GM12875 (cell line): ENCODE measurements around the gene ABI1.

Experiments
- H3K4me3 ChIP-seq: one replicate; pipeline ENCODE4 v1.5.1; 2011; ENCODE audit warnings: low read depth, low read length, control low read depth
- TF ChIP-seq, protein P1 (sequence below): IDR thresholded peaks from 2 replicates; pipeline ENCODE4 v1.5.1; 2011; ENCODE audit warnings: low read depth, mild to moderate bottlenecking, control low read depth, inconsistent platforms, low read length, moderate library complexity, borderline replicate concordance; ENCODE audit not compliant: insufficient read depth

ABI1 gene

DNA sequence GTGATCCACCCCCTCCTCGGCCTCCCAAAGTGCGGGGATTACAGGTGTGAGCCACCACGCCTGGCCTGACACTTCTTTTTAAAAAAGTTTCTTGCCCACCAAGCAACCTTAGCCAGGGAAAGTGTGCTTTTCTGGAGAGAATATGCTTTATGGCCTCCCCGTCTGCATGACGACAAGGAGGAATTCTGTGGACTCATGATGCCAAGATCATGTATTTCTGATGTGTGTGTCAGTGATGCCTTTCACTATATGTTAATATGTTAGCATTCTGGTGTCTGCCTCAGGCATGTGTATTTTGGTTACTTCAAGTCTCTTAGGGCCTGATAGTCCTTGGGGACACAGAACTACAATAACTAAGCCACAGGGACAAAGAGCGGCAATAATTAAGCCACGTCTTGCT lies 161.1 kb downstream of the ABI1 start:
- TF ChIP-seq, protein P1, sequence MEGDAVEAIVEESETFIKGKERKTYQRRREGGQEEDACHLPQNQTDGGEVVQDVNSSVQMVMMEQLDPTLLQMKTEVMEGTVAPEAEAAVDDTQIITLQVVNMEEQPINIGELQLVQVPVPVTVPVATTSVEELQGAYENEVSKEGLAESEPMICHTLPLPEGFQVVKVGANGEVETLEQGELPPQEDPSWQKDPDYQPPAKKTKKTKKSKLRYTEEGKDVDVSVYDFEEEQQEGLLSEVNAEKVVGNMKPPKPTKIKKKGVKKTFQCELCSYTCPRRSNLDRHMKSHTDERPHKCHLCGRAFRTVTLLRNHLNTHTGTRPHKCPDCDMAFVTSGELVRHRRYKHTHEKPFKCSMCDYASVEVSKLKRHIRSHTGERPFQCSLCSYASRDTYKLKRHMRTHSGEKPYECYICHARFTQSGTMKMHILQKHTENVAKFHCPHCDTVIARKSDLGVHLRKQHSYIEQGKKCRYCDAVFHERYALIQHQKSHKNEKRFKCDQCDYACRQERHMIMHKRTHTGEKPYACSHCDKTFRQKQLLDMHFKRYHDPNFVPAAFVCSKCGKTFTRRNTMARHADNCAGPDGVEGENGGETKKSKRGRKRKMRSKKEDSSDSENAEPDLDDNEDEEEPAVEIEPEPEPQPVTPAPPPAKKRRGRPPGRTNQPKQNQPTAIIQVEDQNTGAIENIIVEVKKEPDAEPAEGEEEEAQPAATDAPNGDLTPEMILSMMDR, result no peak
- H3K4me3 ChIP-seq, result no peak overlapping the region

DNA sequence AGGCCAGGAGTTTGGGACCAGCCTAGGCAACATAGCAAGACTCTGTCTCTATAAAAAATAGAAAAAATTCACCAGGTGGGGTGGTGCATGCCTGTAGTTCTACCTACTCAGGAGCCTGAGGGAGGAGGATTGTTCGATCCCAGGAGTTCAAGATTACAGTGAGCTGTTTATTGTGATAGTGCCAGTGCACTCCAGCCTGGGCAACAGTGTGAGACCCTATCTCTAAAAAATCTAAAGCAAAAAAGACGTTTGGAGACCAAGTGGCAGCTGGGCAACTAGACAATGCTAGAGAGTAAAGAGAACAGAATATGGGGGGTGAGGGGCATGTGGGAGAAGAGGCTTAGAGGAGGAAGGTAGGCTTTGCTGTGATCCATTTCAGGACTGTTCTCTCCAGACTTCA lies 161.8 kb downstream of the ABI1 start:
- peak overlapping the region; percentile 78 for H3K4me3 ChIP-seq
- TF ChIP-seq, protein P1, result no peak

DNA sequence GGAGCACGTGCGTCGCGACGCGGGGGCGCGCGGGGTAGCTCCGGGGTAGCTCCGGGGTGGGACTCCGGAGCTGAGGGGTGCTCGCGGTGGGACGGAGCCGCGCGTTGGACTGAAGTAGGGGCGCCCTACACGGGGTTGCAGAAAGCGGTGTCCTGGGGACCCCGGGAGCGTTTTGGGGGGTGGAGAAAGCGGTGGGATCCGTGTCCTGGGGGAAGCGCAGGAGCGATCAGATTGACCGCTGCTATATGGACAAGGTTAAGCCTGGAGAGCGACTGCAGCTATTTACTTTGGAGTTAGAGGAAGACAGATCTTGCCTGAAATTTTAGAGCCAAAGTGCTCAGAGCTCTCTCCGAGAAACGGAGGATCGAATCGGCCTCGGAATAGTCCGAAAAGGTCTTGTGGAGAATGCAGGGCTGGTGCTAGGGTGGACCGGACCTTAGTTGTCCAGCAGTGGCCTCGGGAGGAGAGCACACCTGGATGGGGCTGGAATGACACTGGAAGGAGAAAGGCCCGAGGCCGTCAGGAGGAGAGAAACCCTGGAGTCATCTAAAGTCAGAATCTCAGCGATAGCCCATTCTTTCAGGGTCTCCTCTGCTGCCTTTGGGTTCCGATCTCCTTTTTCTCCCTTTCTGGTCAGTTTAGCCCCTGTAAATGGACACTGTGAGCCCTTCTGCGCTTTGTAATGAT lies 162.7 kb downstream of the ABI1 start:
- TF ChIP-seq, protein P1, result no peak
- H3K4me3 ChIP-seq, result peak overlapping the region; percentile 78

DNA sequence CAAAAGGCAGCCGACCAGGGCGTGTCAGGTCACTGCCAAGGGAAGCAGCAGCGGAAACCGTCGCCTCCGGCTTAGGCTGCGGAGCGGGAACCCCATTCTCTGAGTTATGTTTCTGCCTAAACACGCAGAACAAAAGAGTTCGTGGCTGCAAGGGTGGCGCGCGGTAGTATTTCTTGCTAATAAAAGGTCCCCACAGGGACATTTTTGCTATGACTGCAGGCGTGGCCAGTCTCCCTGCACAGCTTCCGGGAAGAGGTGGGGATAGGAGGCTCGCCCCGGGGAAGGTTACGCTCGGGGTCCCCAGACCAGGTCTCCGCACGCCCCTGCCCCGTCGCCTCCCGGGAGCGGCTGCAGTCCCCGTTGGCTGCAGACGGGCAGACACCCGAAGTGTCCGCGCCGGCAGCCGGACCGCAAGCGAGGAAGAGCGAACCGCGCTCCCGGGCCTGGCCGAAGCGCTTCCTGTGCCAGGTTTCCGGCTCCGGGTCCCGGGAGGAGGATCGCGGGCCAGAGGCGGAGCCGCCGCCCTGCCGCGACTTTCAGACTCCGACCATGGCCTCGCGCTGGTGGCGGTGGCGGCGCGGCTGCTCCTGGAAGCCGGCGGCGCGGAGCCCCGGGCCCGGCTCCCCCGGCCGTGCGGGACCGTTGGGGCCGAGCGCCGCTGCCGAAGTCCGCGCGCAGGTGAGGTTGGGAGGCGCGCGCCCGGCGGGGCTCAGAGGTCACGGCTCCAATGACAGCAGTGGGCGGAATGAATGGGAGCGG lies 163.4 kb downstream of the ABI1 start, which contains the start of gene PDSS1:
Gene PDSS1, plus strand, starts transcription at position 539 of the 759 bp plus-strand sequence. Its CDS starts 11 bp downstream, at position 550.
- TF ChIP-seq, protein P1, result no peak
- peak within 1 kb of the TSS; percentile 78 for H3K4me3 ChIP-seq

DNA sequence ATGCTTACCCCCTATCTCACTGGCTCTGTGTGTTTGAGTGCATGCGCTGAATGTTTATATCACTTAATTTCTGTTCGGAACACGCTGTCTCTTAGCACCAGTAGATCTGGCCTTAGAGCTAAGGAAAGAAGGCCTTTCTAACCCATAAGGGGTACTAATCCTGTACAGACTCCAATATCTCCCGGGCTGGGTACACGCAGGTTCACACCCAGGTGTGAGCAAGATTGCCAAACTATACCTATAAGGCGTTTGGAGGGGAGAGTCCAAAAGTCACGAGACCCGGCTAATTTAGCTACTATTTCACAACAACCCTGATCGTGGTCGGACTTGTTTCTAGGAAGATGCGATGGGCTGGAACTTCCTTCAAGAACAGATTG lies 164.0 kb downstream of the ABI1 start:
- TF ChIP-seq, protein P1, result no peak
- H3K4me3 ChIP-seq, result peak overlapping the region; percentile 78
